Endothelial cell of umbilical vein (primary cell): ENCODE measurements around the gene IFI27L2. TPM values are rescaled to one million over a fixed set of nuclear protein-coding genes. Genes with fewer than 3 reads are reported as not detected.

Experiments
- BruUV-seq: library from RNA; stranded (reverse); fragments of 400-500 nt; replicated peaks from 2 replicates; lab custom pipeline; 2021; lab: Mats Ljungman, UMichigan
- CTCF ChIA-PET: fragments of 300-600, 350-600 bp; sonication (Branson Sonifier 250); formaldehyde crosslinking; loops from one replicate; lab custom pipeline; 2021; ENCODE audit warnings: antibody characterized with exemption, inconsistent platforms; lab: Charles Lee
- POLR2A ChIA-PET: fragments of 300-600, 350-600 bp; sonication (Branson Sonifier 250); formaldehyde crosslinking; loops from one replicate; lab custom pipeline; 2021; ENCODE audit warnings: antibody characterized with exemption, inconsistent platforms; lab: Charles Lee
- DNase-seq: peaks from one replicate; pipeline ENCODE4 v3.0.0-alpha.2; 2011; ENCODE audit warnings: low read depth, low spot score
- FAIRE-seq: peaks from 2 replicates; lab custom pipeline; 2011; peaks lifted over from hg19 to GRCh38; lab: Jason Lieb, UNC
- H2AFZ ChIP-seq: 2 replicates; pipeline ENCODE4 v1.6.0; 2012; ENCODE audit warnings: low read depth, low read length, control low read depth, inconsistent platforms
- H3K27ac ChIP-seq: 2 replicates; pipeline ENCODE4 v1.5.1; 2011; ENCODE audit warnings: low read depth, mild to moderate bottlenecking, control low read depth, low read length, moderate library complexity; ENCODE audit not compliant: insufficient read depth
- H3K27me3 ChIP-seq, 2 experiments: 2 replicates each; pipeline versions ENCODE4 v1.6.0 to v1.6.1; 2011; ENCODE audit warnings: low read length in 2 of 2, mixed read lengths in 1 of 2; ENCODE audit not compliant: control insufficient read depth in 2 of 2, insufficient read depth in 2 of 2
- H3K36me3 ChIP-seq, 2 experiments: 2 replicates in 1 of 2; 3 replicates in 1 of 2; pipeline ENCODE4 v1.5.1; 2011; ENCODE audit warnings: low read length in 2 of 2, mild to moderate bottlenecking in 1 of 2, moderate library complexity in 1 of 2; ENCODE audit not compliant: control insufficient read depth in 2 of 2, insufficient read depth in 2 of 2; ENCODE audit errors: extremely low read depth in 1 of 2
- H3K4me1 ChIP-seq: 3 replicates; pipeline ENCODE4 v1.5.1; 2011; ENCODE audit warnings: mild to moderate bottlenecking, low read length; ENCODE audit not compliant: control insufficient read depth, insufficient read depth; ENCODE audit errors: extremely low read depth
- H3K4me2 ChIP-seq: 2 replicates; pipeline ENCODE4 v1.6.1; 2011; ENCODE audit warnings: low read length, control low read depth, mixed read lengths; ENCODE audit not compliant: insufficient read depth
- H3K4me3 ChIP-seq, 3 experiments: fragments of 200-600 bp in 1 of 3; sonication (generic), shearing (Covaris generic) in 1 of 3; replicated peaks in 1 of 3; 2 replicates each; pipeline ENCODE4 v1.5.1; 2011 to 2016; ENCODE audit warnings: control low read depth in 3 of 3, low read length in 3 of 3, mild to moderate bottlenecking in 2 of 3, inconsistent platforms in 1 of 3, low read depth in 1 of 3, moderate library complexity in 1 of 3; ENCODE audit not compliant: insufficient read depth in 1 of 3
- H3K79me2 ChIP-seq: 2 replicates; pipeline ENCODE4 v1.6.0; 2012; ENCODE audit warnings: low read length, inconsistent platforms; ENCODE audit not compliant: control insufficient read depth, insufficient read depth
- H3K9ac ChIP-seq: replicated peaks from 2 replicates; pipeline ENCODE3; 2011; ENCODE audit warnings: low read length, control low read depth; ENCODE audit not compliant: insufficient read depth; ENCODE audit errors: extremely low read depth
- H3K9me1 ChIP-seq: replicated peaks from 3 replicates; pipeline ENCODE4 v1.6.0; 2011; ENCODE audit warnings: mild to moderate bottlenecking, low read length; ENCODE audit not compliant: control insufficient read depth, insufficient read depth; ENCODE audit errors: extremely low read depth
- H3K9me3 ChIP-seq: replicated peaks from 2 replicates; pipeline ENCODE4 v1.5.1; 2012; ENCODE audit warnings: low read length, inconsistent platforms; ENCODE audit not compliant: control insufficient read depth, insufficient read depth
- H4K20me1 ChIP-seq: replicated peaks from 2 replicates; pipeline ENCODE3; 2011; ENCODE audit warnings: mild to moderate bottlenecking, low read length; ENCODE audit not compliant: control insufficient read depth, insufficient read depth; ENCODE audit errors: extremely low read depth
- CTCF ChIP-seq, 2 donors: IDR thresholded peaks; 1 replicate in 1 of 2; 2 replicates in 1 of 2; pipeline ENCODE4 v1.5.1; 2011; ENCODE audit warnings: low read length in 2 of 2, mild to moderate bottlenecking in 2 of 2, moderate library complexity in 2 of 2, control low read depth in 1 of 2, inconsistent platforms in 1 of 2, low read depth in 1 of 2; ENCODE audit not compliant: insufficient read depth in 1 of 2; ENCODE audit errors: extremely low read depth in 1 of 2
- EZH2 ChIP-seq: IDR thresholded peaks from 2 replicates; pipeline ENCODE4 v1.6.1; 2012; ENCODE audit warnings: borderline replicate concordance, low read depth, mild to moderate bottlenecking, moderate library complexity, low read length, inconsistent platforms; ENCODE audit not compliant: severe bottlenecking
- FOS ChIP-seq: IDR thresholded peaks from 2 replicates; pipeline ENCODE4 v1.6.1; 2011; ENCODE audit warnings: mild to moderate bottlenecking, low read length, moderate library complexity, borderline replicate concordance; ENCODE audit not compliant: insufficient read depth
- GATA2 ChIP-seq: IDR thresholded peaks from 2 replicates; pipeline ENCODE4 v1.7.0; 2011; ENCODE audit warnings: low read depth, mild to moderate bottlenecking, moderate library complexity, mixed read lengths, low read length; ENCODE audit not compliant: insufficient read length, insufficient read depth
- JUN ChIP-seq: IDR thresholded peaks from 2 replicates; pipeline ENCODE4 v1.6.1; 2011; ENCODE audit warnings: borderline replicate concordance, low read depth; ENCODE audit not compliant: insufficient read length, insufficient read depth
- MYC ChIP-seq: IDR thresholded peaks from one replicate; pipeline ENCODE4 v1.6.1; 2011; ENCODE audit warnings: mild to moderate bottlenecking, low read depth, low read length
- POLR2A ChIP-seq: IDR thresholded peaks from 2 replicates; pipeline ENCODE4 v1.6.1; 2012; ENCODE audit warnings: low read depth, mild to moderate bottlenecking, control low read depth, low read length
- POLR2AphosphoS5 ChIP-seq: IDR thresholded peaks from 2 replicates; pipeline ENCODE4 v1.6.1; 2012; ENCODE audit warnings: low read depth, mild to moderate bottlenecking, control low read depth, low read length, moderate library complexity; ENCODE audit not compliant: insufficient read depth
- dilution Hi-C: fragments of 300-500 bp; cut with MboI; formaldehyde crosslinking; loops from one replicate; pipeline ENCODE4 v1.15.0; 2019; ENCODE audit warnings: low sequenced_read_pairs; ENCODE audit not compliant: extremely low pct_ligation_motif_present
- intact Hi-C: fragments of 100-400 bp; cut with micrococcal nuclease; formaldehyde crosslinking; loops from one replicate; pipeline ENCODE4 v1.10.0; 2022
- polyA plus RNA-seq, 4 experiments: library from polyadenylated mRNA; depleted of rRNA in 3 of 4; stranded (reverse) in 3 of 4; unstranded in 1 of 4; fragments of >200 nt; gene quantifications; 2 replicates each; pipeline versions ENCODE4 v1.2.1 to v1.2.3, GENCODE V29; 2011 to 2012; ENCODE audit warnings: missing spikeins in 1 of 4
- total RNA-seq: library from RNA; stranded (reverse); gene quantifications from 2 replicates; pipeline ENCODE4 v1.2.3, GENCODE V29; 2021
- TF ChIP-seq, protein P1 (sequence below): IDR thresholded peaks from 2 replicates; pipeline ENCODE4 v1.6.1; 2011; ENCODE audit not compliant: insufficient read depth, insufficient read length

IFI27L2 gene
- total and polyA plus RNA-seq, 2 donors (not counting 3 experiments of a cell fraction or from before 2014, with no cell fraction given), result 28.7 to 82.9 TPM

DNA sequence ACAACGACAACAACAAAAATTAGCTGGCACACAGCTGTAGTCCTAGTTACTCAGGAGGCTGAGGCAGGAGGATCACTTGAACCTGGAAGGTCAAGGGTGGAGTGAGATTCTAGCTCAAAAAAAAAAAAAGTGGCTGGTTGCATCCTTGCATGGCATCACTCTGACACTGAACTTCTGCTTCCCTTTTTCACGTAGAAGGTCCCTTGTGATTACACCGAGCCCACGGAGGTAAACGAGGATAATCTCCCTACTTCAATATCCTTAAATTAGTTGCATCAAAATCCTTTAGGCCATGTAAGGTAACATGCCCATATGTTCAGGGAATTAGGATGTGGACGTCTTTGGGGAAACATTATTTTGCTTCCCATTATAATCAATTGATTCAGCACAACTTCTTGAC lies 40.7 kb upstream of the IFI27L2 start:
- CTCF ChIA-PET, result interaction anchor here (1.2 to 3.6 kb wide), 2 partner anchors 10 to 34 kb away, joined by 3 to 16 read pairs; no protein-coding TSS in a partner anchor
- Histone ChIP-seq H3K27me3 (peaks cover 7 to 24% of the 10 kb centered on the region in 2 experiments), H3K27ac (no peak overlapping the region), H3K4me2 (no peak overlapping the region), H3K9me3 (no peaks in the 10 kb centered on the region), H3K9ac (no peak overlapping the region), H4K20me1 (no peaks in the 10 kb centered on the region), H2AFZ (no peak overlapping the region), H3K4me1 (peaks cover 3% of the 10 kb centered on the region), H3K9me1 (no peaks in the 10 kb centered on the region), H3K36me3 (no peaks in the 10 kb centered on the region), H3K4me3 (no peak overlapping the region), H3K79me2 (no peaks in the 10 kb centered on the region)
- FAIRE-seq (no peak), DNase-seq (no peak)
- intact Hi-C loops (loop anchor here (5.0 kb wide), 1 partner anchor 88 kb away; the partner anchor contains the start of genes DDX24 and IFI27L1), dilution Hi-C loops (no loop called here)
- POLR2A ChIA-PET, result no interaction called here
- no TSS peak for BruUV-seq
- TF ChIP-seq JUN (no peak), POLR2AphosphoS5 (no peak), FOS (no peak), GATA2 (no peak), CTCF (IDR thresholded peaks at IDR 0.05; ENCODE audit: extremely low read depth in 1 of 2, insufficient read depth in 1 of 2, low read depth in 1 of 2, low read length in 2 of 2) (no peak), EZH2 (no peak), POLR2A (no peak), MYC (no peak)
- TF ChIP-seq, protein P1, sequence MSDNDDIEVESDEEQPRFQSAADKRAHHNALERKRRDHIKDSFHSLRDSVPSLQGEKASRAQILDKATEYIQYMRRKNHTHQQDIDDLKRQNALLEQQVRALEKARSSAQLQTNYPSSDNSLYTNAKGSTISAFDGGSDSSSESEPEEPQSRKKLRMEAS, result no peak
